Measurements from ENCODE around the gene ABHD18.

DNA sequence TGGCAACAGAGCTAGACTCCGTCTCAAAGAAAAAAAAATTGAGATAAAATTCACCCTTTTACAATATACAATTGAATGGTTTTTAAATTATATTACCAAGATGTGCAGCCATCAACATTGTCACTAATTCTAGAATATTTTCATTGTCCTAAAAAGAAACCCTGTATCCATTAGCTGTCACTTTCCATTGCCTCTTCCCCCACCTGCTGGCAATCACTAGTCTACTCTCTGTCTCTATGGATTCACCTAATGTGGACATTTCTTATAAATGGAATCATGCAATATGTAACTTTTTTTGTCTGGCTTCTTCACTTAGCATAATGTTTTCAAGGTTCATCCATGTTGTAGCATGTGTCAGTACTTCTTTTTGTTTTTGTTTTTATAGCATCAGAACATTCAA lies 20.8 kb downstream of the ABHD18 start:
- TF ChIP-seq POLR2A (IDR thresholded peaks at IDR 0.05) = no peak
- TF ChIP-seq, protein P1, sequence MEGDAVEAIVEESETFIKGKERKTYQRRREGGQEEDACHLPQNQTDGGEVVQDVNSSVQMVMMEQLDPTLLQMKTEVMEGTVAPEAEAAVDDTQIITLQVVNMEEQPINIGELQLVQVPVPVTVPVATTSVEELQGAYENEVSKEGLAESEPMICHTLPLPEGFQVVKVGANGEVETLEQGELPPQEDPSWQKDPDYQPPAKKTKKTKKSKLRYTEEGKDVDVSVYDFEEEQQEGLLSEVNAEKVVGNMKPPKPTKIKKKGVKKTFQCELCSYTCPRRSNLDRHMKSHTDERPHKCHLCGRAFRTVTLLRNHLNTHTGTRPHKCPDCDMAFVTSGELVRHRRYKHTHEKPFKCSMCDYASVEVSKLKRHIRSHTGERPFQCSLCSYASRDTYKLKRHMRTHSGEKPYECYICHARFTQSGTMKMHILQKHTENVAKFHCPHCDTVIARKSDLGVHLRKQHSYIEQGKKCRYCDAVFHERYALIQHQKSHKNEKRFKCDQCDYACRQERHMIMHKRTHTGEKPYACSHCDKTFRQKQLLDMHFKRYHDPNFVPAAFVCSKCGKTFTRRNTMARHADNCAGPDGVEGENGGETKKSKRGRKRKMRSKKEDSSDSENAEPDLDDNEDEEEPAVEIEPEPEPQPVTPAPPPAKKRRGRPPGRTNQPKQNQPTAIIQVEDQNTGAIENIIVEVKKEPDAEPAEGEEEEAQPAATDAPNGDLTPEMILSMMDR (IDR thresholded peaks at IDR 0.05 in 4 of 5, conservative IDR thresholded peaks at IDR 0.05 in 1 of 5) = no peak
